ENCODE data around the gene STX18.

Gene STX18

DNA sequence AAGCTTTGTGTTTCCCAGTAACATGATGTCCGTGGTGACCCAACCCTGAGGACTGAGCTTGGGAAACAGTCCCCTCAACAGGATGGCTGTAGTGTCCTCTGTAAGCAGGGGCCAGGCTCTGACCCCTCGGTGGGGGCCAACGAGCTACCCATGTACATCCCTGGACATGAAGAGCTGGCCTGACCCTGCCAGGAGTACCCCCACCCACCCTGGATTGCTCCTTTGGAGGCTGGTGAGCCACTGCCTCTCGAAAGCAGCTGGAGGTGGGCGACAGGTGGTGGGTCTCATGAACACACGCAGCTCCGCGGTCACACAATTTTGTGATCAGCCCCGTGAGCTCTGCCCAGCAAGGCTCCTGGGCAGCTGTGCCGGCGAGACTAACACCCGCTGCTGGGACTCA, 121.4 kb downstream of the STX18 start:
- Histone ChIP-seq H3K9me3 (ENCODE audit: insufficient read depth, low read length) (0 out of 2 replicates have a peak, but pooled peaks cover under 1% of the 10 kb centered on the region), H3K27me3 (ENCODE audit: insufficient read depth, insufficient read length) (no peaks in the 10 kb centered on the region), H3K4me3 (ENCODE audit: insufficient read length, low read depth) (no peak overlapping the region), H3K4me1 (ENCODE audit: insufficient read depth, insufficient read length) (peaks cover 12% of the 10 kb centered on the region), H3K9ac (ENCODE audit: insufficient read length, low read depth) (no peak overlapping the region), H3K36me3 (ENCODE audit: insufficient read depth, insufficient read length, low read length) (peaks cover 63% of the 10 kb centered on the region)
- TF ChIP-seq ZNF274 (IDR thresholded peaks at IDR 0.05; ENCODE audit: low read depth, low read length) (no peak), YY1 (IDR thresholded peaks at IDR 0.05; ENCODE audit: insufficient read depth, insufficient read length) (no peak), SUZ12 (IDR thresholded peaks at IDR 0.05; ENCODE audit: extremely low read depth, insufficient read depth, insufficient read length) (no peak)
- DNase-seq (ENCODE audit: low read depth, low spot score), result no peak

DNA sequence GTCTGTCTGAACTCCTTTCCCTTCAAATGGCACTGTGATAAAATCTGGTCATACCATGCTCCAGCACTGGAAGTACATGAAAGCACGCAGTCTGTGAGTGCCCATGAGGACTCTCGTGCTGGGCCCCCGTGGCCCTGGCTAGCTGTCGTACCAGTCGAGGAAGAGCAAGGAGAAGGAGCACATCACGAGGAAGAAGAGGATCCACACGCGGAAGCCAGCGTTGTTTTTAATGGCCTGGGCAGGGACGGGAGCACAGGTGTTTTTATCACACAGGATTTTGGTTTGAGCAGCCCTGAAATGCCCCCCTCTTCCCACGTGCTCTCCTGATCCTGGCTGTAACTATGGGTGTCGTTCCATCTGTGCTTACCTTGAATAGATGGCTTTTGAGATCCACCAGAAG, 122.0 kb downstream of the STX18 start:
- H3K36me3 ChIP-seq (ENCODE audit: insufficient read depth, insufficient read length, low read length), result peaks cover 66% of the 10 kb centered on the region
- H3K9me3 ChIP-seq (ENCODE audit: insufficient read depth, low read length), result peaks cover 4% of the 10 kb centered on the region; the same call in 1 of the 2 replicates
- TF ChIP-seq SUZ12 (IDR thresholded peaks at IDR 0.05; ENCODE audit: extremely low read depth, insufficient read depth, insufficient read length), result no peak
- TF ChIP-seq ZNF274 (IDR thresholded peaks at IDR 0.05; ENCODE audit: low read depth, low read length), result no peak
- TF ChIP-seq YY1 (IDR thresholded peaks at IDR 0.05; ENCODE audit: insufficient read depth, insufficient read length), result no peak
- no peaks in the 10 kb centered on the region for H3K27me3 ChIP-seq (ENCODE audit: insufficient read depth, insufficient read length)
- H3K9ac ChIP-seq (ENCODE audit: insufficient read length, low read depth), result no peak overlapping the region
- H3K4me3 ChIP-seq (ENCODE audit: insufficient read length, low read depth), result no peak overlapping the region
- H3K4me1 ChIP-seq (ENCODE audit: insufficient read depth, insufficient read length), result peaks cover 12% of the 10 kb centered on the region
- DNase-seq (ENCODE audit: low read depth, low spot score), result no peak

DNA sequence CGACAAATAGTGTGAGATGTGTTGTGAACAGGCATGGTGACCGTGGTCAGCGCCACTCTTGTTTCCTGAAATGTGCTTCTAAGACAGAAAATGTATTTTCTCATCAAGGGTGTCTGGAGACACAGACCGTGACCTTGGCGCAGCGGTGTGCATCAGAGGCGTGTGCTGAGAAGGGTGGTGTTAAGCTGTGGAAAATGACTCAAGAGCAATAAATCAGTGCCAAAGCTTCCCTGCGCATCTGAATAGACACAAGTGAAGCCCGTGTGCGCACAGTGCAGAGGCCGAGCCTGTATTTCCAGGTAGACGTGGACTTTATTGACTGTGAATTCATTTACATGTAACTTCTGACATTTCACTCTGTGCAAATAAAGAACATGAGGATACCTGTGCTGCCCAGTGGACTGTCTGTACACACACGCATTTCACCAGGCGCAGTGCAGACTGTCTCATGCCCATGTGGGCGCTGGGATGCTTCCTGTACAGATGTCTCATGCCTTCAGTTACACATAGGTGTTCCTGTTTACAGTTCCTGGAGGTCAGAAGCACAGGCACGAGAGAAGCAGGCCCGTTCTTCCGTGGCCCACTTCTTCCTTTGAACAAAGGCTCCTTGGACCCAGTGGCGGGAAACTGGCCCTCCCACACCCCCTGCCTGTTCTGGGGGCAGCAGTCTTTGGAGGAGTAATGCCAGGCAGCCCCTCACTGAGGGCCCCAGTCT, 123.0 kb downstream of the STX18 start:
- H3K9ac ChIP-seq (ENCODE audit: insufficient read length, low read depth), result no peak overlapping the region
- TF ChIP-seq SUZ12 (IDR thresholded peaks at IDR 0.05; ENCODE audit: extremely low read depth, insufficient read depth, insufficient read length) (no peak), YY1 (IDR thresholded peaks at IDR 0.05; ENCODE audit: insufficient read depth, insufficient read length) (no peak), ZNF274 (IDR thresholded peaks at IDR 0.05; ENCODE audit: low read depth, low read length) (no peak)
- no peaks in the 10 kb centered on the region for H3K27me3 ChIP-seq (ENCODE audit: insufficient read depth, insufficient read length)
- DNase-seq (ENCODE audit: low read depth, low spot score), result no peak
- peaks cover 6% of the 10 kb centered on the region for H3K4me1 ChIP-seq (ENCODE audit: insufficient read depth, insufficient read length)
- H3K9me3 ChIP-seq (ENCODE audit: insufficient read depth, low read length), result peaks cover 4% of the 10 kb centered on the region; the same call in 1 of the 2 replicates
- peaks cover 66% of the 10 kb centered on the region for H3K36me3 ChIP-seq (ENCODE audit: insufficient read depth, insufficient read length, low read length)
- no peak overlapping the region for H3K4me3 ChIP-seq (ENCODE audit: insufficient read length, low read depth)

DNA sequence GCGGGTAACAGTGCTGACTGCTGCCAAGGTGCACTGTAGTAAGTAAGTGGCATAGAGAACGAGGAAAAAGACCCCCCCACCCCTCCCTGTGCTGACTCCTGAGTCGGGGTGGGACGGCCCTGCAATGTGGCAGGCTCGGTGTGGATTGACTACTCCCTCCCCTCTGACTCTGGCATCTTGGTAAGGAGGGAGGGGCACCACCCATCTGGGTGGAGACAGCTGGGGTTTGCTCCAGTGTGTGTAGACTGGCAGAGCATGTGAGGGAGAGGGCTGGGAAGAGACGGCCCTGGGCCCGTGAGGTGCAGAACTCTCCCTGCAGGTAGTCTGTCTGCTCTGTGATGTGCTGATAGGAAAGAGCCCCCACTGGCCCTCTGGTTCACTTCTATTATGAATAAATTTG, 124.0 kb downstream of the STX18 start:
- DNase-seq (ENCODE audit: low read depth, low spot score), result no peak
- H3K36me3 ChIP-seq (ENCODE audit: insufficient read depth, insufficient read length, low read length), result peaks cover 60% of the 10 kb centered on the region
- no peaks in the 10 kb centered on the region for H3K27me3 ChIP-seq (ENCODE audit: insufficient read depth, insufficient read length)
- H3K4me1 ChIP-seq (ENCODE audit: insufficient read depth, insufficient read length), result no peaks in the 10 kb centered on the region
- peaks cover 4% of the 10 kb centered on the region; the same call in 1 of the 2 replicates for H3K9me3 ChIP-seq (ENCODE audit: insufficient read depth, low read length)
- no peak overlapping the region for H3K4me3 ChIP-seq (ENCODE audit: insufficient read length, low read depth)
- no peak overlapping the region for H3K9ac ChIP-seq (ENCODE audit: insufficient read length, low read depth)
- TF ChIP-seq ZNF274 (IDR thresholded peaks at IDR 0.05; ENCODE audit: low read depth, low read length), result no peak
- no peak for TF ChIP-seq YY1 (IDR thresholded peaks at IDR 0.05; ENCODE audit: insufficient read depth, insufficient read length)
- no peak for TF ChIP-seq SUZ12 (IDR thresholded peaks at IDR 0.05; ENCODE audit: extremely low read depth, insufficient read depth, insufficient read length)

DNA sequence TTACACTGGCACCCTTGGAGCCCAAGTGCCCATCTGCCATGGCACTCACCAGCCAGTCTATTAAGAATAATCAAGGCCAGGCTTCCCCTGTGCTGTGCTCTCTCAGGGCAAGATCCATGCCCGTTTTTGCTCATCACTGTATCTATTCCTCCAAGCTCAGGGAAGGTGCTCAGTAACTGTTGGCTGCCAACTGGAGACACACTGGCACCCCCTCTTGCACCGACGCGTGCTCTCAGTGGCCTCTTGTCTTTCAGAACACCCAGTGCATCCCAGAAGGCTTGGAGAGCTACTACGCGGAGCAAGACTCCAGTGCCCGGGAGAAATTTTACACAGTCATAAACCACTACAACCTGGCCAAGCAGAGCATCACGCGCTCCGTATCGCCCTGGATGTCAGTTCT, 124.9 kb downstream of the STX18 start:
- no peaks in the 10 kb centered on the region for H3K4me1 ChIP-seq (ENCODE audit: insufficient read depth, insufficient read length)
- no peak for TF ChIP-seq YY1 (IDR thresholded peaks at IDR 0.05; ENCODE audit: insufficient read depth, insufficient read length)
- no peak for TF ChIP-seq ZNF274 (IDR thresholded peaks at IDR 0.05; ENCODE audit: low read depth, low read length)
- TF ChIP-seq SUZ12 (IDR thresholded peaks at IDR 0.05; ENCODE audit: extremely low read depth, insufficient read depth, insufficient read length), result no peak
- no peak for DNase-seq (ENCODE audit: low read depth, low spot score)
- H3K9me3 ChIP-seq (ENCODE audit: insufficient read depth, low read length), result peaks cover 4% of the 10 kb centered on the region; the same call in 1 of the 2 replicates
- no peak overlapping the region for H3K4me3 ChIP-seq (ENCODE audit: insufficient read length, low read depth)
- H3K27me3 ChIP-seq (ENCODE audit: insufficient read depth, insufficient read length), result no peaks in the 10 kb centered on the region
- peaks cover 52% of the 10 kb centered on the region for H3K36me3 ChIP-seq (ENCODE audit: insufficient read depth, insufficient read length, low read length)
- H3K9ac ChIP-seq (ENCODE audit: insufficient read length, low read depth), result no peak overlapping the region

DNA sequence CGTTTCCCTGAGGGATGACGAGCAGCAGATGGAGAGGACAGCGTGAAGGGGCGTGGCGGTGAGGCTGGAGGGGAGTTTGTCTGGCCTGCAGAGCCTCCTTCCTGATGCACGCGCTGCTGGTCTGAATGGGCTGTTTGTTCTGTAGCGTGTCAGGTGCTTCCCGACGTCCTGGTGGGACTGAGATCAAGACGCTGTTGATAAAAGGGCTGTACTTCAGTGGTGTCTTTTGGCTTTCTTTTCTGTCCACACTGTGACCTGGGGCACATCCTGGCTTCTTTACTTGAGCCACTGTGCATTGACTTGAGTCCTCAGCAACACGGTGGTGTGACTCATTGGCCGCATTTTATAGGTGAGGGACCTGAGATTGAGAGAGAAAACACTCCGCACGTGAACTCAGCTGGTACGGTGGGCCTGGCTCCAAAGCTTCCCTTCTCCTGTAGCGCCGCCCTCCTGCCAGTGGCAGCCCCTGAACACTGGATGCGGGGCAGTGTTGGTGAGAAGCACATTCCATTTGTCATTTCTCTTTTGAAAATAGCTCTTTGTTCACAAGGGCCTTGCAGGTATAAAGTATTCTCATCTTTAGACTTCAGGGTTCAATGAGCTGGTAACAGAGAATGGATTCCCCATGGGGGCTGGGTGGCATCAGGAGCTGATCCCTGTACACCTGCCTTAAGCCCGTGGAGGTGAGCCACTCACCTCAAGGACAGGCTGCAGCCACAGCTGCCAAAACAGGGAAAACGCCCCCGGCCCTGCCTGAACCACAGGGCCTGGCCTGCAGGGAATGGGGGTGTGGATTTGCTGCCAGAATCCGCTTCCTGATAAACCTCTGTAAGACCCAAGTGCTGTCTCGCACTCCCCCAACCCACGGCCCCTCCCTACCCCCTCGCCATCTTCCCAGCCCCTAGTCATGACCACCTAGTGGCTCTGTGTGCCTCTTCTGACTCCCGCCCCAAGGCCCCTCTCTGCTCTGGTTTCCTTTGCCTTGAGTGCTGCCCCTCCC, 125.7 kb downstream of the STX18 start:
- peaks cover 4% of the 10 kb centered on the region; the same call in 1 of the 2 replicates for H3K9me3 ChIP-seq (ENCODE audit: insufficient read depth, low read length)
- TF ChIP-seq YY1 (IDR thresholded peaks at IDR 0.05; ENCODE audit: insufficient read depth, insufficient read length), result no peak
- no peak for TF ChIP-seq ZNF274 (IDR thresholded peaks at IDR 0.05; ENCODE audit: low read depth, low read length)
- no peak for TF ChIP-seq SUZ12 (IDR thresholded peaks at IDR 0.05; ENCODE audit: extremely low read depth, insufficient read depth, insufficient read length)
- H3K27me3 ChIP-seq (ENCODE audit: insufficient read depth, insufficient read length), result no peaks in the 10 kb centered on the region
- H3K9ac ChIP-seq (ENCODE audit: insufficient read length, low read depth), result no peak overlapping the region
- H3K4me1 ChIP-seq (ENCODE audit: insufficient read depth, insufficient read length), result no peaks in the 10 kb centered on the region
- no peak overlapping the region for H3K4me3 ChIP-seq (ENCODE audit: insufficient read length, low read depth)
- no peak for DNase-seq (ENCODE audit: low read depth, low spot score)
- peaks cover 45% of the 10 kb centered on the region for H3K36me3 ChIP-seq (ENCODE audit: insufficient read depth, insufficient read length, low read length)

Data from NT2/D1 (cell line).